Lower leg skin (tissue), 4 donors: ENCODE measurements around the gene ACOXL. TPM values are rescaled to one million over a fixed set of nuclear protein-coding genes. Genes with fewer than 3 reads are reported as not detected.

Experiments used
- DNase-seq, 2 donors: peaks; one replicate each; pipeline ENCODE4 v3.0.0-alpha.2; 2019; ENCODE audit warnings: low spot score in 2 of 2
- H3K4me3 ChIP-seq: fragments of 200-600 bp; sonication (generic); 2 replicates; pipeline ENCODE4 v1.5.1; 2017; ENCODE audit warnings: mild to moderate bottlenecking, low read depth; ENCODE audit not compliant: poor library complexity, severe bottlenecking
- CTCF ChIP-seq, 3 donors: fragments of 450-650 bp; IDR thresholded peaks; one replicate each; pipeline ENCODE4 v1.5.1; 2016; ENCODE audit warnings: antibody characterized with exemption in 3 of 3, mild to moderate bottlenecking in 3 of 3, moderate library complexity in 2 of 3
- POLR2A ChIP-seq, 2 donors: fragments of 450-650 bp; IDR thresholded peaks; one replicate each; pipeline ENCODE4 v1.6.1; 2016 to 2017; ENCODE audit warnings: antibody characterized with exemption in 2 of 2, mild to moderate bottlenecking in 1 of 2, moderate library complexity in 1 of 2
- WGBS, 2 donors: methylation state at CpG; one replicate each; pipeline ENCODE4 v1.1.5; 2018; 5-methylcytosine and 5-hydroxymethylcytosine counted together
- intact Hi-C: fragments of 100-400 bp; cut with DNase I; formaldehyde crosslinking; loops from one replicate; pipeline ENCODE4 v1.15.0; 2023; ENCODE audit warnings: low total_unique reads
- total RNA-seq, 4 donors: library from RNA; depleted of rRNA; stranded (reverse); fragments of >200 nt; gene quantifications; one replicate each; pipeline ENCODE4 v1.1.0, GENCODE V29; 2016

Gene ACOXL
- total RNA-seq, 4 donors from 2014 or later, result not detected

- DNase-seq, result no peak
- 45 to 48% methylated on average over 2 of the region's 2 CpGs for WGBS, 2 donors
Observed at GRCh38 chr2:111105926-111106325, 373.6 kb downstream of the ACOXL start.

GRCh38 chr2:111106706-111107105 lies 374.3 kb downstream of the ACOXL start:
- WGBS, 2 donors, result 97% methylated on average over 5 of the region's 5 CpGs
- TF ChIP-seq POLR2A (IDR thresholded peaks at IDR 0.05) (no peak), CTCF (IDR thresholded peaks at IDR 0.05) (no peak)
- intact Hi-C loops, result no loop called here
- DNase-seq, result no peak
- H3K4me3 ChIP-seq, result no peak overlapping the region

More at GRCh38 chr2:111105926-111106325, 373.6 kb downstream of the ACOXL start:
- H3K4me3 ChIP-seq, result no peak overlapping the region
- TF ChIP-seq POLR2A (IDR thresholded peaks at IDR 0.05), result no peak
- TF ChIP-seq CTCF (IDR thresholded peaks at IDR 0.05), result no peak
- intact Hi-C loops, result no loop called here

- intact Hi-C loops, result no loop called here
- TF ChIP-seq POLR2A (IDR thresholded peaks at IDR 0.05) (no peak), CTCF (IDR thresholded peaks at IDR 0.05) (no peak)
- DNase-seq, result no peak
- H3K4me3 ChIP-seq, result no peak overlapping the region
- 87 to 95% methylated on average over 2 of the region's 2 CpGs for WGBS, 2 donors
Observed at GRCh38 chr2:111108745-111109271, 376.4 kb downstream of the ACOXL start.

- H3K4me3 ChIP-seq, result no peak overlapping the region
- no peak for TF ChIP-seq POLR2A (IDR thresholded peaks at IDR 0.05)
- no peak for TF ChIP-seq CTCF (IDR thresholded peaks at IDR 0.05)
- WGBS, 2 donors, result 85 to 91% methylated on average over 4 of the region's 4 CpGs
- DNase-seq, result no peak
- intact Hi-C loops, result no loop called here
Observed at GRCh38 chr2:111111101-111111755, 378.9 kb downstream of the ACOXL start.

GRCh38 chr2:111113838-111114237 lies 381.5 kb downstream of the ACOXL start:
- no peak for DNase-seq
- no peak for TF ChIP-seq CTCF (IDR thresholded peaks at IDR 0.05)
- H3K4me3 ChIP-seq, result no peak overlapping the region
- intact Hi-C loops, result no loop called here
- WGBS, 2 donors, result 84 to 88% methylated on average over 1 of the region's 1 CpG
